ENCODE data around the gene ZCCHC18. TPM values are rescaled to one million over a fixed set of nuclear protein-coding genes. Genes with fewer than 3 reads are reported as not detected.

Gene ZCCHC18
- total and polyA plus RNA-seq, 9 of the 15 experiments (the other 6 are each of a cell fraction or from before 2014, with no cell fraction given), result not detected

GRCh38 chrX:104156630-104157529 lies 44.6 kb downstream of the ZCCHC18 start, which contains the start of gene SLC25A53:
TSS of gene SLC25A53 (minus strand) at chrX:104157009. CDS start at chrX:104105257, 51,752 bp downstream.
- Histone ChIP-seq H3K4me2 (ENCODE audit: insufficient read depth, low read length) (peak within 1 kb of the TSS; percentile 81), H2AFZ (ENCODE audit: low read depth, low read length) (peak within 1 kb of the TSS; percentile 99), H3K9me3 (replicated peaks; ENCODE audit: control insufficient read depth, insufficient read depth, low read depth, low read length) (no peaks in the 10 kb centered on the region), H3K4me3 (peak within 1 kb of the TSS; percentile 67), H3K9me1 (ENCODE audit: control insufficient read depth, insufficient read depth, low read length) (no peaks in the 10 kb centered on the region), H3K27ac (ENCODE audit: extremely low read depth, low read depth, low read length) (peak within 1 kb of the TSS; percentile 99), H4K20me1 (replicated peaks; ENCODE audit: control insufficient read depth, insufficient read depth, low read length) (no peaks in the 10 kb centered on the region), H3K27me3 (ENCODE audit: control insufficient read depth in 2 of 2, insufficient read depth in 2 of 2, low read length in 2 of 2) (no peaks in the 10 kb centered on the region), H3K79me2 (ENCODE audit: control insufficient read depth, insufficient read depth, low read length) (peaks cover 29% of the 10 kb centered on the region), H3K4me1 (replicated peaks in 1 of 2; ENCODE audit: control insufficient read depth in 2 of 2, insufficient read depth in 2 of 2, low read length in 2 of 2) (peaks cover 0 to 4% of the 10 kb centered on the region in 2 experiments; a peak in 3 of 5 replicates), H3K36me3 (ENCODE audit: control insufficient read depth, insufficient read depth, low read length) (no peaks in the 10 kb centered on the region; the same call in 2 of the 3 replicates), H3K9ac (ENCODE audit: insufficient read depth in 1 of 2, low read depth in 2 of 2, low read length in 2 of 2) (peak within 1 kb of the TSS; percentile 83 to 95)
- ATAC-seq (peak; percentile 98), FAIRE-seq (peak; percentile 85), DNase-seq (ENCODE audit: extremely low read depth in 1 of 4, low spot score in 3 of 4) (peak; percentile 66 to 89 (median 74))
- in situ Hi-C loops (cut with MboI), result no loop called here
- POLR2A ChIA-PET, result interaction anchor here (0.6 to 2.1 kb wide), 8 partner anchors 9 to 239 kb away, joined by 3 to 16 read pairs (median 4); partner anchors contain the start of gene FAM199X
- TSS peak; percentile 87 for BruUV-seq (replicated peaks)
- intact Hi-C loops (cut with micrococcal nuclease), result no loop called here
- CTCF ChIA-PET (ENCODE audit: low intra/inter-chr PET ratio), result no interaction called here
- WGBS (ENCODE audit: insufficient coverage, low coverage, missing lambda C conversion rate), result 0% methylated on average over 17 of the region's 44 CpGs
- TF ChIP-seq NFIC (IDR thresholded peaks at IDR 0.05) (peak; percentile 54), XRCC5 (IDR thresholded peaks at IDR 0.05; ENCODE audit: low read depth, low read length) (peak; percentile 56; the same call in 1 of the 2 replicates), THAP7 (CRISPR knock-in tag; IDR thresholded peaks at IDR 0.05) (peak; percentile 93), HBP1 (CRISPR knock-in tag; IDR thresholded peaks at IDR 0.05) (no peak), ELF2 (CRISPR knock-in tag; IDR thresholded peaks at IDR 0.05) (peak; percentile 87), MYBL2 (IDR thresholded peaks at IDR 0.05; ENCODE audit: low read depth) (peak; percentile 66), MYBL2 (CRISPR knock-in tag; IDR thresholded peaks at IDR 0.05; ENCODE audit: borderline replicate concordance) (no peak), HCFC1 (IDR thresholded peaks at IDR 0.05; ENCODE audit: low read depth, low read length) (peak; percentile 86), NRF1 (conservative IDR thresholded peaks at IDR 0.05 in 1 of 2, IDR thresholded peaks at IDR 0.05 in 1 of 2) (no peak), HNRNPL (IDR thresholded peaks at IDR 0.05; ENCODE audit: low read depth, low read length) (no peak), ELK3 (CRISPR knock-in tag; IDR thresholded peaks at IDR 0.05) (no peak), MBD2 (IDR thresholded peaks at IDR 0.05; ENCODE audit: borderline replicate concordance, low read depth) (peak; percentile 72), COPS2 (conservative IDR thresholded peaks at IDR 0.05) (no peak), CREB3L1 (IDR thresholded peaks at IDR 0.05; ENCODE audit: borderline replicate concordance, low read depth) (peak; percentile 55; the same call in 1 of the 2 replicates), TRIM24 (IDR thresholded peaks at IDR 0.05) (peak in 1 of 2 experiments; percentile 99; a peak in 2 of 4 replicates), SETDB1 (IDR thresholded peaks at IDR 0.05; ENCODE audit: low read length) (no peak), ASH1L (IDR thresholded peaks at IDR 0.05; ENCODE audit: borderline replicate concordance, low read depth, partially characterized antibody) (peak; percentile 59), RB1 (IDR thresholded peaks at IDR 0.05; ENCODE audit: low read depth) (peak; percentile 29; the same call in 1 of the 2 replicates)
